GM12878 (cell line): ENCODE measurements around the gene ZNF283. TPM values are rescaled to one million over a fixed set of nuclear protein-coding genes. Genes with fewer than 3 reads are reported as not detected.

Experiments used
- ATAC-seq: fragments of 200-7000 bp; cut with Tn5 transposase; 3 replicates; pipeline ENCODE4 v1.9.1; 2020; ENCODE audit warnings: mild to moderate bottlenecking, moderate library complexity
- BruUV-seq: library from RNA; stranded (reverse); fragments of 400-500 nt; replicated peaks from 2 replicates; lab custom pipeline; 2021; lab: Mats Ljungman, UMichigan
- CTCF ChIA-PET: fragments of 300-600 bp; sonication (Branson Sonifier 250); formaldehyde crosslinking; extraction: SDS; loops from one replicate; lab custom pipeline; 2021; ENCODE audit warnings: inconsistent platforms; lab: Yijun Ruan, JAX
- POLR2A ChIA-PET: fragments of 350-600 bp; formaldehyde crosslinking; extraction: SDS; loops from one replicate; lab custom pipeline; 2021; ENCODE audit warnings: inconsistent platforms; lab: Charles Lee
- RAD21 ChIA-PET: fragments of 300-600 bp; sonication (Branson Sonifier 250); formaldehyde crosslinking; loops from one replicate; lab custom pipeline; 2023; ENCODE audit warnings: antibody characterized with exemption; ENCODE audit not compliant: unreplicated experiment; lab: Charles Lee
- SMC1A ChIA-PET: fragments of 300-600 bp; sonication (Branson Sonifier 250); formaldehyde crosslinking; loops from one replicate; lab custom pipeline; 2023; ENCODE audit not compliant: unreplicated experiment, uncharacterized antibody; lab: Charles Lee
- DNase-seq: peaks from one replicate; pipeline ENCODE4 v3.0.0-alpha.2; 2011; ENCODE audit warnings: low read depth, low spot score
- FAIRE-seq: peaks from 3 replicates; lab custom pipeline; 2011; peaks lifted over from hg19 to GRCh38; lab: Jason Lieb, UNC
- H2AFZ ChIP-seq: 2 replicates; pipeline ENCODE4 v1.6.0; 2011; ENCODE audit warnings: low read depth, low read length, control low read depth; ENCODE audit not compliant: control insufficient read depth
- H3K27ac ChIP-seq: 2 replicates; pipeline ENCODE4 v1.5.1; 2011; ENCODE audit warnings: control low read depth; ENCODE audit not compliant: control insufficient read depth, insufficient read depth
- H3K27me3 ChIP-seq, 2 experiments: replicated peaks in 1 of 2; 2 replicates each; pipeline versions ENCODE4 v1.6.0 to v1.6.1; 2011; ENCODE audit warnings: low read length in 1 of 2; ENCODE audit not compliant: control insufficient read depth in 2 of 2, insufficient read depth in 2 of 2
- H3K36me3 ChIP-seq, 2 experiments: 2 replicates each; pipeline ENCODE4 v1.5.1; 2011; ENCODE audit warnings: low read length in 1 of 2; ENCODE audit not compliant: control insufficient read depth in 2 of 2, insufficient read depth in 2 of 2
- H3K4me1 ChIP-seq: 2 replicates; pipeline ENCODE4 v1.6.1; 2011; ENCODE audit warnings: mild to moderate bottlenecking, low read length, moderate library complexity, mixed read lengths; ENCODE audit not compliant: control insufficient read depth, insufficient read depth
- H3K4me2 ChIP-seq: 2 replicates; pipeline ENCODE4 v1.6.0; 2011; ENCODE audit warnings: control low read depth; ENCODE audit not compliant: control insufficient read depth, insufficient read depth
- H3K4me3 ChIP-seq: fragments of 200-600 bp; sonication (generic); 2 replicates; pipeline ENCODE4 v1.5.1; 2016
- H3K79me2 ChIP-seq: 2 replicates; pipeline ENCODE4 v1.6.0; 2011; ENCODE audit warnings: low read length; ENCODE audit not compliant: control insufficient read depth, insufficient read depth
- H3K9ac ChIP-seq: 2 replicates; pipeline ENCODE4 v1.8.0; 2011; ENCODE audit warnings: low read length, control low read depth, mixed read lengths; ENCODE audit not compliant: control insufficient read depth, insufficient read depth
- H3K9me3 ChIP-seq: replicated peaks from 3 replicates; pipeline ENCODE4 v1.5.1; 2011; ENCODE audit warnings: mild to moderate bottlenecking, low read length; ENCODE audit not compliant: control insufficient read depth, insufficient read depth
- H4K20me1 ChIP-seq: 2 replicates; pipeline ENCODE4 v1.6.0; 2011; ENCODE audit not compliant: control insufficient read depth, insufficient read depth
- BCL11A ChIP-seq: IDR thresholded peaks from 2 replicates; pipeline ENCODE4 v1.6.1; 2011; ENCODE audit warnings: low read depth, low read length
- EZH2 ChIP-seq: IDR thresholded peaks from 2 replicates; pipeline ENCODE4 v1.6.1; 2012; ENCODE audit warnings: low read depth, mild to moderate bottlenecking, control low read depth, inconsistent platforms, low read length, borderline replicate concordance; ENCODE audit not compliant: control insufficient read depth
- IRF5 ChIP-seq: fragments of 450-650 bp; IDR thresholded peaks from 2 replicates; pipeline ENCODE4 v1.6.1; 2017; ENCODE audit warnings: borderline replicate concordance
- MTA2 ChIP-seq: fragments of 450-650 bp; IDR thresholded peaks from 2 replicates; pipeline ENCODE4 v1.6.1; 2016; ENCODE audit warnings: low read depth, mild to moderate bottlenecking, moderate library complexity
- MXI1 ChIP-seq: fragments of 150-350 bp; IDR thresholded peaks from 2 replicates; pipeline ENCODE4 v1.6.1; 2011; ENCODE audit warnings: low read depth, mild to moderate bottlenecking, inconsistent platforms, low read length, improper control_type of control experiment
- NFIC ChIP-seq: IDR thresholded peaks from 2 replicates; pipeline ENCODE4 v1.6.1; 2012; ENCODE audit warnings: low read depth, mild to moderate bottlenecking, inconsistent platforms, low read length, moderate library complexity
- RAD21 ChIP-seq: IDR thresholded peaks from 2 replicates; pipeline ENCODE4 v1.6.1; 2011; ENCODE audit warnings: mild to moderate bottlenecking, low read depth, low read length, moderate library complexity; ENCODE audit not compliant: insufficient read depth
- RELA ChIP-seq: fragments of 450-650 bp; IDR thresholded peaks from 2 replicates; pipeline ENCODE4 v1.8.0; 2014; ENCODE audit warnings: borderline replicate concordance; ENCODE audit not compliant: partially characterized antibody
- STAT3 ChIP-seq: IDR thresholded peaks from 2 replicates; pipeline ENCODE4 v1.6.1; 2011; ENCODE audit warnings: low read depth, low read length, improper control_type of control experiment
- ZBED1 ChIP-seq: IDR thresholded peaks from 2 replicates; pipeline ENCODE4 v1.6.1; 2016; ENCODE audit warnings: borderline replicate concordance
- ZZZ3 ChIP-seq: IDR thresholded peaks from 2 replicates; pipeline ENCODE4 v1.6.1; 2011; ENCODE audit warnings: low read depth; ENCODE audit not compliant: control insufficient read depth, insufficient read length
- WGBS: methylation state at CpG from one replicate; pipeline ENCODE4 v1.1.6; 2016; ENCODE audit warnings: low lambda C conversion rate; ENCODE audit not compliant: insufficient replicate concordance, insufficient coverage; ENCODE audit errors: missing lambda C conversion rate; 5-methylcytosine and 5-hydroxymethylcytosine counted together
- in situ Hi-C: fragments of 300-500 bp; cut with MboI; formaldehyde crosslinking; loops from 9 replicates; pipeline ENCODE4 v1.14.3; 2018; ENCODE audit warnings: mixed read lengths
- intact Hi-C: fragments of 100-400 bp; cut with micrococcal nuclease; formaldehyde crosslinking; loops from one replicate; pipeline ENCODE4 v1.14.2; 2022; ENCODE audit not compliant: unreplicated experiment
- polyA plus RNA-seq, 11 experiments: library from polyadenylated mRNA; depleted of rRNA in 4 of 11; unstranded in 6 of 11; stranded (reverse) in 5 of 11; fragments of >200 nt; fragmentation: Nextera tagmentation in 4 of 11; fragmentation: Illumina TruSeq in 1 of 11; extraction: Ambion mirVana in 4 of 11; extraction: Trizol in 1 of 11; gene quantifications; 1 replicate in 1 of 11; 2 replicates in 10 of 11; pipeline versions ENCODE4 v1.2.1 to v1.2.3, GENCODE V29; 2011 to 2016; ENCODE audit warnings: inconsistent platforms in 2 of 11, missing spikeins in 2 of 11, low read depth in 1 of 11
- total RNA-seq, 4 experiments: library from RNA; depleted of rRNA in 3 of 4; stranded (reverse); fragments of >200 nt in 3 of 4; fragmentation: Illumina TruSeq in 1 of 4; extraction: Trizol in 1 of 4; gene quantifications; 2 replicates each; pipeline versions ENCODE4 v1.2.1 to v1.2.3, GENCODE V29; 2013 to 2021
- TF ChIP-seq, protein P1 (sequence below): IDR thresholded peaks from 2 replicates; pipeline ENCODE4 v1.6.1; 2011; ENCODE audit warnings: low read depth, mild to moderate bottlenecking, low read length, moderate library complexity, borderline replicate concordance; ENCODE audit errors: extremely low read depth
- TF ChIP-seq, protein P2 (sequence below): fragments of 450-650 bp; formaldehyde crosslinking; IDR thresholded peaks from 2 replicates; pipeline ENCODE4 v1.4.0; 2022; ENCODE audit warnings: mild to moderate bottlenecking, moderate library complexity
- TF ChIP-seq, protein P3 (sequence below): IDR thresholded peaks from 2 replicates; pipeline ENCODE4 v1.6.1; 2012; ENCODE audit warnings: low read length, inconsistent platforms

The ZNF283 gene
- total and polyA plus RNA-seq, 10 of the 15 experiments (the other 5 are each of a cell fraction or from before 2014, with no cell fraction given): 2.2 to 7.8 (median 3.7) TPM

GRCh38 chr19:43883864-43884263 is 56.7 kb downstream of the ZNF283 start, which contains the start of gene ZNF404:
Gene ZNF404, minus strand, starts transcription at chr19:43883964.
- H2AFZ ChIP-seq: no peak within 1 kb of the TSS
- H3K9me3 ChIP-seq: peaks cover 6% of the 10 kb centered on the region; the same call in 1 of the 3 replicates
- intact Hi-C loops (no loop called here), in situ Hi-C loops (no loop called here)
- H3K27ac ChIP-seq: no peak within 1 kb of the TSS
- SMC1A ChIA-PET: interaction anchor here (1.3 kb wide), 1 partner anchor 14 kb away, joined by 3 read pairs; no protein-coding TSS in a partner anchor
- RAD21 ChIA-PET: no interaction called here
- H3K36me3 ChIP-seq: no peaks in the 10 kb centered on the region
- ATAC-seq (no peak), FAIRE-seq (no peak), DNase-seq (no peak)
- no peaks in the 10 kb centered on the region for H3K4me1 ChIP-seq
- H3K79me2 ChIP-seq: no peaks in the 10 kb centered on the region
- POLR2A ChIA-PET: no interaction called here
- no peak within 1 kb of the TSS for H3K9ac ChIP-seq
- no peak within 1 kb of the TSS for H3K4me3 ChIP-seq
- CTCF ChIA-PET: no interaction called here
- no peak within 1 kb of the TSS for H3K4me2 ChIP-seq
- no peaks in the 10 kb centered on the region for H3K27me3 ChIP-seq
- no peaks in the 10 kb centered on the region for H4K20me1 ChIP-seq
- BruUV-seq: no TSS peak
- WGBS: 2% methylated on average over 2 of the region's 2 CpGs
- TF ChIP-seq NFIC: no peak
- TF ChIP-seq, protein P1, sequence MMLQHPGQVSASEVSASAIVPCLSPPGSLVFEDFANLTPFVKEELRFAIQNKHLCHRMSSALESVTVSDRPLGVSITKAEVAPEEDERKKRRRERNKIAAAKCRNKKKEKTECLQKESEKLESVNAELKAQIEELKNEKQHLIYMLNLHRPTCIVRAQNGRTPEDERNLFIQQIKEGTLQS: no peak
- TF ChIP-seq MTA2: no peak
- TF ChIP-seq ZZZ3: no peak
- TF ChIP-seq BCL11A: no peak
- TF ChIP-seq RAD21: no peak
- no peak for TF ChIP-seq IRF5
- TF ChIP-seq, protein P2, sequence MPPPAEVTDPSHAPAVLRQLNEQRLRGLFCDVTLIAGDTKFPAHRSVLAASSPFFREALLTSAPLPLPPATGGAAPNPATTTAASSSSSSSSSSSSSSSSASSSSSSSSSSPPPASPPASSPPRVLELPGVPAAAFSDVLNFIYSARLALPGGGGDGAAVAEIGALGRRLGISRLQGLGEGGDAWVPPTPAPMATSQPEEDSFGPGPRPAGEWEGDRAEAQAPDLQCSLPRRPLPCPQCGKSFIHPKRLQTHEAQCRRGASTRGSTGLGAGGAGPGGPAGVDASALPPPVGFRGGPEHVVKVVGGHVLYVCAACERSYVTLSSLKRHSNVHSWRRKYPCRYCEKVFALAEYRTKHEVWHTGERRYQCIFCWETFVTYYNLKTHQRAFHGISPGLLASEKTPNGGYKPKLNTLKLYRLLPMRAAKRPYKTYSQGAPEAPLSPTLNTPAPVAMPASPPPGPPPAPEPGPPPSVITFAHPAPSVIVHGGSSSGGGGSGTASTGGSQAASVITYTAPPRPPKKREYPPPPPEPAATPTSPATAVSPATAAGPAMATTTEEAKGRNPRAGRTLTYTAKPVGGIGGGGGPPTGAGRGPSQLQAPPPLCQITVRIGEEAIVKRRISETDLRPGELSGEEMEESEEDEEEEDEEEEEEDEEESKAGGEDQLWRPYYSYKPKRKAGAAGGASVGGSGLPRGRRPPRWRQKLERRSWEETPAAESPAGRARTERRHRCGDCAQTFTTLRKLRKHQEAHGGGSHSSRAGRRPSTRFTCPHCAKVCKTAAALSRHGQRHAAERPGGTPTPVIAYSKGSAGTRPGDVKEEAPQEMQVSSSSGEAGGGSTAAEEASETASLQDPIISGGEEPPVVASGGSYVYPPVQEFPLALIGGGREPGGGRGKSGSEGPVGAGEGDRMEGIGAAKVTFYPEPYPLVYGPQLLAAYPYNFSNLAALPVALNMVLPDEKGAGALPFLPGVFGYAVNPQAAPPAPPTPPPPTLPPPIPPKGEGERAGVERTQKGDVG: no peak
- no peak for TF ChIP-seq RELA
- TF ChIP-seq, protein P3, sequence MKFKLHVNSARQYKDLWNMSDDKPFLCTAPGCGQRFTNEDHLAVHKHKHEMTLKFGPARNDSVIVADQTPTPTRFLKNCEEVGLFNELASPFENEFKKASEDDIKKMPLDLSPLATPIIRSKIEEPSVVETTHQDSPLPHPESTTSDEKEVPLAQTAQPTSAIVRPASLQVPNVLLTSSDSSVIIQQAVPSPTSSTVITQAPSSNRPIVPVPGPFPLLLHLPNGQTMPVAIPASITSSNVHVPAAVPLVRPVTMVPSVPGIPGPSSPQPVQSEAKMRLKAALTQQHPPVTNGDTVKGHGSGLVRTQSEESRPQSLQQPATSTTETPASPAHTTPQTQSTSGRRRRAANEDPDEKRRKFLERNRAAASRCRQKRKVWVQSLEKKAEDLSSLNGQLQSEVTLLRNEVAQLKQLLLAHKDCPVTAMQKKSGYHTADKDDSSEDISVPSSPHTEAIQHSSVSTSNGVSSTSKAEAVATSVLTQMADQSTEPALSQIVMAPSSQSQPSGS: no peak
- TF ChIP-seq EZH2: no peak
- TF ChIP-seq STAT3: no peak
- TF ChIP-seq MXI1: no peak
- no peak for TF ChIP-seq ZBED1
